Immature natural killer cell (primary cell): ENCODE measurements around the gene GART. TPM values are rescaled to one million over a fixed set of nuclear protein-coding genes. Genes with fewer than 3 reads are reported as not detected.
"Not testable (repeated sequence)": the region's sequence is repeated elsewhere in the genome, so short reads cannot be mapped to it uniquely, and the experiment has no call there.

Source experiments
- DNase-seq, 3 donors: peaks; one replicate each; pipeline ENCODE4 v3.0.0; 2022; ENCODE audit warnings: mixed read lengths in 1 of 3
- H3K27ac Mint-ChIP-seq, 6 donors: one replicate each; pipeline ENCODE4 v1.8.0; 2020; ENCODE audit warnings: mixed read lengths in 6 of 6, mild to moderate bottlenecking in 5 of 6, inconsistent platforms in 4 of 6, moderate library complexity in 3 of 6
- H3K27me3 Mint-ChIP-seq, 3 donors: one replicate each; pipeline ENCODE4 v1.8.0; 2020 to 2021; ENCODE audit warnings: low read depth in 3 of 3, mild to moderate bottlenecking in 3 of 3, mixed read lengths in 3 of 3, moderate library complexity in 3 of 3, inconsistent platforms in 1 of 3
- H3K36me3 Mint-ChIP-seq, 3 donors: one replicate each; pipeline ENCODE4 v1.8.0; 2020; ENCODE audit warnings: mixed read lengths in 3 of 3, inconsistent platforms in 2 of 3, mild to moderate bottlenecking in 2 of 3
- H3K4me1 Mint-ChIP-seq, 2 donors: one replicate each; pipeline ENCODE4 v1.8.0; 2020; ENCODE audit warnings: inconsistent platforms in 2 of 2, mild to moderate bottlenecking in 2 of 2, mixed read lengths in 2 of 2, moderate library complexity in 1 of 2
- H3K4me3 Mint-ChIP-seq, 5 donors: one replicate each; pipeline ENCODE4 v1.8.0; 2020; ENCODE audit warnings: mild to moderate bottlenecking in 5 of 5, mixed read lengths in 5 of 5, inconsistent platforms in 3 of 5, moderate library complexity in 3 of 5
- H3K9me3 Mint-ChIP-seq, 6 donors: one replicate each; pipeline ENCODE4 v1.8.0; 2020; ENCODE audit warnings: mild to moderate bottlenecking in 6 of 6, mixed read lengths in 6 of 6, inconsistent platforms in 4 of 6, moderate library complexity in 3 of 6
- polyA plus RNA-seq, 3 donors: library from polyadenylated mRNA; unstranded; fragments of 300-500 nt; fragmentation: Illumina TruSeq; gene quantifications; one replicate each; pipeline ENCODE4 v1.2.3, GENCODE V29; 2021

The GART gene
- polyA plus RNA-seq, result 10 to 100 TPM; 26.4 to 43.8 (median 36.3) TPM

DNA sequence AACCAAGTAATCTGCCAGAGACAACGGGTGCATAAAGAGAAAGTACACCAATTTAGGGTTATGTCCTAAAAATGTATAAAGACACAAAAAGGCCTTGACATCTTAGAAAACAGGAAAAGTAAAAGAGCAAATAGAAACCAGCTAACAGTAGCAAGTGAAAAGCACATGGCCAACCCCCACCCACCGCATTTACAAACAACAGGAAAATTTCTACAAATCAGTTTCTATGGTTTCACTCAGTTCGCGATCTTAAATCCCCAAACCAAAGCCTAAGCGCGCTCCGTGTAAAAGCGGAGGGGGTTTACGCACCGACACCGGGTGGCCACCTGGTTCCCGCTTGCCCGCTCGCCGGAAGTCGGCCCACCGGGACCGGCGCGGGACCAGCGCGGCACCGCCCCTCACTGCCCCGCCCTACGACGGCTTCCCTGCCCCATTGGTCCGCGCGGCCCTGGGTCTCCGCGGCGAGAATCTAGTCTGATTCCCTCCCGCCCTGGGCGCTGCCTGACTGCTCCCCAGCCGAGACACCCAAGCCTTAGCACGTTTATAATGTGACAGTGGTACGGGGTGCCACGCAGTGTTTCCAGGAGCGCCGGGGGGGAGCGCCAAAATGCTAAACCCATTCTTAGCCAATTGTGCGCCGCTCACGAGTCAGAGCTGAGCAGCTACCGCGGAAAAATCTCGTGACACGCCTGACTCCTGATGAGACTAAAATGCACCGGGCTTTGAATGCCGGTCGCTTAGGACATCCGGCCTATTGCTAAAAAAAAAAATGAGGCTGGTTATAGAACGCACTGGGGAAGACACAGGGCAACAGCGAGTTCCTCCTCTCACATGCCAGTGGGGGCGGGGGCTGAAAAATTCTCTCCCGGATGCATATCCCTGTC is at the start of gene GART:
GART (minus strand) TSS at position 362 of the 884 bp plus-strand sequence. CDS start 2,802 bp downstream, outside the sequence.
- Mint-ChIP-seq H3K9me3 (no peaks in the 10 kb centered on the region), H3K4me3 (peak within 1 kb of the TSS; percentile 94 to 100 (median 98)), H3K27me3 (peaks cover 10 to 21% (median 17%) of the 10 kb centered on the region in 3 donors), H3K4me1 (peaks cover 48 to 65% of the 10 kb centered on the region in 2 donors), H3K27ac (peak within 1 kb of the TSS; percentile 99 to 100 (median 100)), H3K36me3 (peaks cover 7 to 11% (median 8%) of the 10 kb centered on the region in 3 donors)
- peak; percentile 78 to 80 (median 78) for DNase-seq

DNA sequence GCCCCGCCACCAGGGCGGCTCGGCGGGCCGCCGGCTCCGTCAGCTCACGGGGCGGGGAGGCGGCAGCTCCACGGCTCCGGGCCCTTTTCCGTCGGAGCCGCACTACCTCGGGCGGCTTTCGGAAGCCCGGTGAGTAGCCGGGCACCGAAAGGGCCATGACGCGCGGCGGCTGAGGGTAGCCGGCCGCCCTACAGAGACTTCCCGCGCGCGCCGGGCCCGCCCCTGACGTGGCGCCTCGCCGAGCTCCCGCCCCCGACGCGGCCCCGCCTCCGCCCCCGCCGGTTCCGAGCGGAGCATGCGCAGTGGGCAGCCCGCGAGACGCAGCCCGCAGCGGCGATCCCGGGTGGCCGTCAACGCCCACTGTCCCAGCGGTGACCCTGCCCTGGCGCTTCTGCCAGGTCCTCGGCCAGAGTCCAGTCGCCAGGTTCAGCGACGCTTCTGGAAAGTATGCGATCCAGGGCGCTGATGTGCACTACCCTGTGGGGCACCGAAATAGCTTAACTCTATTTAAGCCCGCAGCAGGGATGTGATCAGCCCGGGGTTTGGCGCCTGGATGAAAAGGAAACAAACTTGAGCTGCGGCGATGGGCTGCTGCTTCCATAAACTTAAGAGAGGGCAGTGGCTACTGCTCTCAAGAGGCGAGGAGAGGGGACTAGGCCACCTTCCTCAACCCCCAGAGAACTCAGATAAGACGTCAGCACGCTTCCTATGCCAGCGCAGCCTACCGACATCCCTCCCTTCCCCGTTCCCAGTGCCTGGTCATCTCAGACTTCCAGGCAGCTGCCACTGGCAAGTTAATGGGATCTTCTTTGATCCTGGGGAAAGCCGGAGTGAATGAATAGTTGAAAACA is 46.8 kb upstream of the GART start, which contains the start of gene DONSON:
DONSON (minus strand) TSS at position 200 of the 851 bp plus-strand sequence; CDS start at position 157, 43 bp downstream.
- Mint-ChIP-seq H3K27ac (peak within 1 kb of the TSS; percentile 60 to 92 (median 86)), H3K36me3 (peaks cover 0 to 3% (median 0%) of the 10 kb centered on the region in 3 donors), H3K4me1 (peaks cover 15 to 24% of the 10 kb centered on the region in 2 donors), H3K4me3 (peak within 1 kb of the TSS; percentile 91 to 97 (median 95)), H3K9me3 (no peaks in the 10 kb centered on the region), H3K27me3 (peaks cover 0 to 4% (median 4%) of the 10 kb centered on the region in 3 donors)
- peak; percentile 89 to 92 (median 91) for DNase-seq

DNA sequence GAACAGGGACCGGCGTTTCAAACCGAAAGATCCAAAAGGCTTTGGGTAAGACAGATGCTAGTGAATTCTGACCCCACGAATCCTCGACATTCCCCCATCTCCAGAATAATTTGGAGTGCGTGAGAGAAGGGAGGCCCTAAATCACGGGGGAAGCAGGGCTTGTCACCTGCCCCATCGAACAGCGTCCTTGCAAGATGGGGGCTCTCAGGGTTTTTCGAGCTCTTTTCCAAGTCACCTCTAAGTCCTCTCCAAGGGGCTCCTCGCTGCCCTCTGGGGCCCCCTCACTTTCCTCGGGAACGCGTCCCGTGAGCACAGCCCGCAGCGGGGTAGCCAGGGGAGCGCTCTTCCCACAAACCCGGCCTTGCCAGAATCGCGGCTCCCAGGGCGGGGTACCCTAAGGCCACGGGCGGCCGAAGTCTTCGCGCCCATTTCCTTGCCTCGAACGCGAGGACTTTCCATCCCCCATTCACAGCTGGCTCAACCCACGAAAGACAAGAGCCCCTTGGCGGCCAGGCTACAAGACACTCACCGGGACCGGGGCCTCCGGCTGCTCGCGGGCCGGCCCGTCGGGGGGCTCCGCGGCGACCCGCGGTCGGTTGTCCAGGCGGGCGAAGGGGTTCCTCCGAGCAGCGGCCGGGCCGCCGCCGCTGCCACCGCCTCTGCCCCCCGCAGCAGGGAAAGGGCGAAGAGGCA is 46.0 kb upstream of the GART start:
- no peaks in the 10 kb centered on the region for H3K36me3 Mint-ChIP-seq
- peak in 1 of 3 donors; percentile 6 for DNase-seq
- H3K27me3 Mint-ChIP-seq, result peaks cover 0 to 4% (median 4%) of the 10 kb centered on the region in 3 donors
- H3K27ac Mint-ChIP-seq, result peak overlapping the region; percentile 60 to 85 (median 82)
- peak overlapping the region; percentile 83 to 89 (median 86) for H3K4me3 Mint-ChIP-seq
- no peaks in the 10 kb centered on the region for H3K9me3 Mint-ChIP-seq
- H3K4me1 Mint-ChIP-seq, result peaks cover 15 to 24% of the 10 kb centered on the region in 2 donors

GRCh38 chr21:33586927-33587326 is 45.0 kb upstream of the GART start:
- DNase-seq, result no peak
- peak overlapping the region; percentile 51 to 77 (median 67) for H3K4me3 Mint-ChIP-seq
- no peaks in the 10 kb centered on the region for H3K9me3 Mint-ChIP-seq
- H3K36me3 Mint-ChIP-seq, result no peaks in the 10 kb centered on the region
- H3K4me1 Mint-ChIP-seq, result peaks cover 15 to 24% of the 10 kb centered on the region in 2 donors
- H3K27me3 Mint-ChIP-seq, result peaks cover 0 to 4% (median 4%) of the 10 kb centered on the region in 3 donors
- H3K27ac Mint-ChIP-seq, result peak overlapping the region; percentile 9 to 52 (median 29)

DNA sequence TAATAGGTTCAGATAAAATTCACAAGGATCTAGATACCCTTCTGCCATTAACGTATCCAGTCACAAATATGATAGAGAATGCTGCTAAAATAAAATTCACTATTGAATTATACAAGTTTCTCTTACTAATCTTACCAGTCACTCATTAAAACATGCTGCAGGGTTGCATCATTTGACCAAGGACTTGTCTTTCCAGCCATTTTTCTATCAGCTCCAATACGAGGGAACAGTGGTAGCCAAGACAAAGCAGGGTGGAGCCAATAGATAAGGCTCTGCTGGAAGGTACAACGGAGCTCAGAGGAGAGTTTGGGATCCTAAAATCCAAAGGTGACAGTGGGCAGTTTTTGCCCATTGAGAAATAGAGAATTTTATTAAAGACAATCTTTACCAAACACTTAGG is 42.5 kb upstream of the GART start:
- H3K36me3 Mint-ChIP-seq, result no peaks in the 10 kb centered on the region
- peaks cover 0 to 4% (median 4%) of the 10 kb centered on the region in 3 donors for H3K27me3 Mint-ChIP-seq
- H3K4me3 Mint-ChIP-seq, result no peak overlapping the region
- peaks cover 15 to 21% of the 10 kb centered on the region in 2 donors for H3K4me1 Mint-ChIP-seq
- H3K9me3 Mint-ChIP-seq, result no peaks in the 10 kb centered on the region
- no peak overlapping the region for H3K27ac Mint-ChIP-seq
- DNase-seq, result no peak

GRCh38 chr21:33578959-33579542 is 37.1 kb upstream of the GART start:
- Mint-ChIP-seq H3K9me3 (no peaks in the 10 kb centered on the region), H3K4me3 (no peak overlapping the region), H3K36me3 (peaks cover 0 to 12% (median 2%) of the 10 kb centered on the region in 3 donors), H3K27me3 (no peaks in the 10 kb centered on the region), H3K27ac (peak overlapping the region in 4 of 6 donors; percentile 45 to 80 (median 70)), H3K4me1 (no peaks in the 10 kb centered on the region)
- no peak for DNase-seq

DNA sequence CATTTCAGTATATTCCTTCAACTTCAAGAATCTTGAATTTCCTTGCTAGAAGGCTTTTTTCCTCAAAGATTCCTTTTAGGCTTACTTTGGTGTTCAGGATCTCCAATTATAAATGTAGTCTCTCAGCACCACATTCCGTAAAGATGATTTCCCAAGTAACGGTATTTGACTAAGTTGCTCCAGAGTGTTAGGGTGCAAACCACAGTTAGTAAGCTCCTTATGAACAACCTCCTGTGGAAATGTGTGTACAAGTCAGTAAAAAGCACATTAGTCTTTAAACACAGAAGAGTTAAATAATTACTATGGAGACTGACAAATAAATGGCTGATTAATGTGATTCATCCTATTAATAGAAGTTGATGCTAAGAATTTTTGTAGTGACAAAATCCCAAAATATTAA is 36.3 kb upstream of the GART start:
- Mint-ChIP-seq H3K9me3 (no peaks in the 10 kb centered on the region), H3K27ac (peak overlapping the region in 2 of 6 donors; percentile 27 to 45), H3K36me3 (peaks cover 0 to 16% (median 2%) of the 10 kb centered on the region in 3 donors), H3K4me3 (no peak overlapping the region), H3K4me1 (no peaks in the 10 kb centered on the region), H3K27me3 (no peaks in the 10 kb centered on the region)
- no peak for DNase-seq

- not testable (repeated sequence) for DNase-seq, H3K4me3 Mint-ChIP-seq, H3K4me1 Mint-ChIP-seq, H3K9me3 Mint-ChIP-seq, H3K27me3 Mint-ChIP-seq
- Mint-ChIP-seq H3K27ac (peak overlapping the region in 3 of 6 donors; percentile 3 to 33 (median 4)), H3K36me3 (peaks cover 0 to 16% (median 8%) of the 10 kb centered on the region in 3 donors)
These were observed 34.8 kb upstream of the GART start for GRCh38 chr21:33576741-33577141.

DNA sequence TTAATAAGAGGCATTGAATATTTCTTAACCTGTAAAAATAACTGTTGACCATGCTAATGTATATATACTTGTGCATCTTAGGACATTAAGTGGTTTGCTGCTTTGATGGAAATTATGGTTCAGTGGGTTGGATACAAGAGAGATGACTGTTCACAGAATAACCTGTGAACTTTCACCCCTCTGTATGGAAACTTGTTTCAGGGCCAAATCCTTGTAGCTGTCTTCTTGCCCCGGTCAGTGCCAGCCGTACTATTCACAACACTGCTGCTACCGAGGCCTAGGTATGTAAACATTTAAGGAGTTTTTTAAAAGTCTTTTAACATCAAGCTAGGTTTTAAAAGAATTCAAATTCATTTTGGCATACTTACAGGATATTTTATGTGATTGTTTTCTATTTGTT is 30.4 kb upstream of the GART start:
- DNase-seq, result no peak
- Mint-ChIP-seq H3K27me3 (no peaks in the 10 kb centered on the region), H3K9me3 (no peaks in the 10 kb centered on the region), H3K36me3 (peaks cover 6 to 24% (median 21%) of the 10 kb centered on the region in 3 donors), H3K27ac (peak overlapping the region in 4 of 6 donors; percentile 28 to 63 (median 45)), H3K4me1 (peaks cover 13 to 20% of the 10 kb centered on the region in 2 donors), H3K4me3 (no peak overlapping the region)

DNA sequence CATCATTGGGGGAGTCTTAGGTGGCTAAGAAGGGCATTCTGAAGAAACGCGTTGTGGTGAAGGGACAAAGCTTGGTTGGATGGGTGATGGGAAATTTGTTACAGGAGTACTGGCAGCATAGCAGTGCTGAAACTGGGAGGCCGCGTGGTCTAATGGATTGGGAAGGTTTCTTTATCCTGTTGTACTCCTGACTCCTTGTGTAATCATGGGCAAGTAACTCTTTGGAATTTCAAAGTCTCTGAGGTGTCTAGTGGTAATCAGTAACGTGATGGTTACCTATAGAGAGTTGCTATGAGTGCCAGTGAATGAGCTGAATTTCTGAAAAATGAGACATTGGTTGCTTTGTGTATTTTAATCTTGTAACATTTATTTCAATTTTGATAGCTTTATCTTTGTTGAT is 28.1 kb upstream of the GART start:
- Mint-ChIP-seq H3K27me3 (no peaks in the 10 kb centered on the region), H3K4me1 (peaks cover 13 to 36% of the 10 kb centered on the region in 2 donors), H3K36me3 (peaks cover 6 to 26% (median 17%) of the 10 kb centered on the region in 3 donors), H3K4me3 (no peak overlapping the region), H3K9me3 (no peaks in the 10 kb centered on the region), H3K27ac (peak overlapping the region in 4 of 6 donors; percentile 26 to 61 (median 44))
- no peak for DNase-seq

DNA sequence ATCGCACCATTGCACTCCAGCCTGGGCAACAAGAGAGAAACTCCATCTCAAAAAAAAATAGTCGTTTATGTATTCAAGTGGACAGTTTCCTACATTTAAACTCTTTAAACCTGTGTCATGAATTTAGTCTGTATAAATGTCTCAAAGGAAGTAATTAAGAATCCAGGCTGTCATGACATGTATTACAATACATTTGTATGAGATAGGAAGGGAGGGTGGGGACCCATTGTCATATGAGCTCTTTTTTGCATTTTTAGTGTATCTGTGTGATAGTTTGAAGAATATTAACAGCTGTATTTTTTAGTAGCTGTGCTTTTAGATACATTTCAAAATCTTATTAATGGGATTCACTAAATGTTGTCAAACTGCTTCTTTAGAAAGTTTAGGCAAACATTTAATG is 26.5 kb upstream of the GART start:
- H3K27me3 Mint-ChIP-seq, result no peaks in the 10 kb centered on the region
- DNase-seq, result no peak
- H3K4me3 Mint-ChIP-seq, result no peak overlapping the region
- H3K4me1 Mint-ChIP-seq, result peaks cover 18 to 43% of the 10 kb centered on the region in 2 donors
- H3K9me3 Mint-ChIP-seq, result no peaks in the 10 kb centered on the region
- peak overlapping the region in 1 of 6 donors; percentile 23 for H3K27ac Mint-ChIP-seq
- peaks cover 6 to 27% (median 9%) of the 10 kb centered on the region in 3 donors for H3K36me3 Mint-ChIP-seq

GRCh38 chr21:33567914-33568313 is 26.0 kb upstream of the GART start:
- Mint-ChIP-seq H3K27ac (peak overlapping the region in 5 of 6 donors; percentile 23 to 45 (median 28)), H3K27me3 (no peaks in the 10 kb centered on the region), H3K4me3 (no peak overlapping the region), H3K9me3 (no peaks in the 10 kb centered on the region), H3K4me1 (peaks cover 23 to 48% of the 10 kb centered on the region in 2 donors), H3K36me3 (peaks cover 6 to 27% (median 9%) of the 10 kb centered on the region in 3 donors)
- DNase-seq, result no peak
